ENCODE measurements around the gene CACNA2D4.

CACNA2D4 gene

DNA sequence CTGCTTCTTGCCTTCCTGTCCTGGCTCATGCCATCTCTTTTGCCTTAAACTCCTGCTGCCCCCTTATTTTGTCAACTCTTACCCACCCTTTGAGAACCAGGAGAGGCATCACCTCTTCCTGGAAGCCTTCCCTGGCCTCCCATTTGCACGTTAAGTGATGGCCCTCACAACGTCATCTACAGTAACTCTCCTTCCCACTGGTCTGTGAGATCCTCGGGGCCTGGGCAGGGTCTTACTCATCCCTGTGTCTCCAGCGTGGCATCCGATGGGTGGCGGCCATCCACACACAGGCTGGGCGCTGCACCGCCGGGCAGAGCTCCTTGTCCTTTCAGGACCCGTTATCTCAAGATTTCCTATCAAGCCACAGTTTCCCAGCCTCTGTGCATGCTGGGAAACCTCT, 16.8 kb upstream of the CACNA2D4 start:
- DNase-seq (ENCODE audit: extremely low spot score): no peak
- ChIA-PET POLR2A (no interaction called here), CTCF (interaction anchor here (1.2 to 1.5 kb wide), 3 partner anchors 140 to 282 kb away, joined by 4 to 6 read pairs (median 4); no protein-coding TSS in a partner anchor)
- TF ChIP-seq, protein P1, sequence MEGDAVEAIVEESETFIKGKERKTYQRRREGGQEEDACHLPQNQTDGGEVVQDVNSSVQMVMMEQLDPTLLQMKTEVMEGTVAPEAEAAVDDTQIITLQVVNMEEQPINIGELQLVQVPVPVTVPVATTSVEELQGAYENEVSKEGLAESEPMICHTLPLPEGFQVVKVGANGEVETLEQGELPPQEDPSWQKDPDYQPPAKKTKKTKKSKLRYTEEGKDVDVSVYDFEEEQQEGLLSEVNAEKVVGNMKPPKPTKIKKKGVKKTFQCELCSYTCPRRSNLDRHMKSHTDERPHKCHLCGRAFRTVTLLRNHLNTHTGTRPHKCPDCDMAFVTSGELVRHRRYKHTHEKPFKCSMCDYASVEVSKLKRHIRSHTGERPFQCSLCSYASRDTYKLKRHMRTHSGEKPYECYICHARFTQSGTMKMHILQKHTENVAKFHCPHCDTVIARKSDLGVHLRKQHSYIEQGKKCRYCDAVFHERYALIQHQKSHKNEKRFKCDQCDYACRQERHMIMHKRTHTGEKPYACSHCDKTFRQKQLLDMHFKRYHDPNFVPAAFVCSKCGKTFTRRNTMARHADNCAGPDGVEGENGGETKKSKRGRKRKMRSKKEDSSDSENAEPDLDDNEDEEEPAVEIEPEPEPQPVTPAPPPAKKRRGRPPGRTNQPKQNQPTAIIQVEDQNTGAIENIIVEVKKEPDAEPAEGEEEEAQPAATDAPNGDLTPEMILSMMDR (IDR thresholded peaks at IDR 0.05; ENCODE audit: control extremely low read depth, extremely low read depth, low read depth, missing control alignments): no peak

GRCh38 chr12:1934831-1935230, 16.4 kb upstream of the CACNA2D4 start:
- CTCF ChIA-PET: interaction anchor here (1.2 to 1.5 kb wide), 3 partner anchors 140 to 281 kb away, joined by 4 to 6 read pairs (median 4); no protein-coding TSS in a partner anchor
- TF ChIP-seq, protein P1 (IDR thresholded peaks at IDR 0.05; ENCODE audit: control extremely low read depth, extremely low read depth, low read depth, missing control alignments): no peak
- POLR2A ChIA-PET: no interaction called here
- no peak for DNase-seq (ENCODE audit: extremely low spot score)

GRCh38 chr12:1934068-1934467, 15.6 kb upstream of the CACNA2D4 start:
- ChIA-PET POLR2A (no interaction called here), CTCF (interaction anchor here (1.0 to 1.5 kb wide), 3 partner anchors 139 to 281 kb away, joined by 4 to 5 read pairs (median 4); no protein-coding TSS in a partner anchor)
- DNase-seq (ENCODE audit: extremely low spot score): no peak
- TF ChIP-seq, protein P1 (IDR thresholded peaks at IDR 0.05; ENCODE audit: control extremely low read depth, extremely low read depth, low read depth, missing control alignments): no peak

- DNase-seq (ENCODE audit: extremely low spot score): peak; percentile 71
- CTCF ChIA-PET: interaction anchor here (1.0 to 1.6 kb wide), 4 partner anchors 21 to 280 kb away, joined by 3 to 5 read pairs (median 4); no protein-coding TSS in a partner anchor
- TF ChIP-seq, protein P1 (IDR thresholded peaks at IDR 0.05; ENCODE audit: control extremely low read depth, extremely low read depth, low read depth, missing control alignments): no peak
- POLR2A ChIA-PET: no interaction called here
Observed at GRCh38 chr12:1933342-1934051, 15.0 kb upstream of the CACNA2D4 start.

DNA sequence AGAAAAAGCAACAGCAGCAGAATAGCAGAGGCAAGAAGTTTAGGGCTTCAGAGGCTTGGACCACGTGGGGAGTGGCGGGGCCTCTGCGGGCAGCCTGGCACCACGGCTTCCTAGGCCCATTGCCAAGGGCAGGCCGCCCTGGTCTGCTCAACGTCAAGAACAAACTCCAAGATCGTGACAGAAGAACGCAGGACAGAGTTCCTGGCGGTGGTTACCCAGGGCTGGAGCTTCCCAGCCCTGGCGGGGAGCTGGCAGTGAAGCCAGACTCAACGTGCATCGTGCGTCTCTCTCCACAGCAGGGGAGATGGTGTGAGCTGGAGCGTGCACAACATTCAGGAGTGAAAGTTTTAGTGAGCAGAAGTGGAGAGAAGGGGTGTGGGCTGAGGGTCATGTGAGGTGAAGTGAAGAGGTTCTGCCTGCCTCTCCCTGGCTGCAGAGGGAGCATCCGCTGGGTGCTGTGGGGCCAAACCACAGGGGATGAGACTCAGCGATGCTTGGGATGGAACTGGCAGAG, 13.9 kb upstream of the CACNA2D4 start:
- peak; percentile 49 for DNase-seq (ENCODE audit: extremely low spot score)
- TF ChIP-seq, protein P1 (IDR thresholded peaks at IDR 0.05; ENCODE audit: control extremely low read depth, extremely low read depth, low read depth, missing control alignments): no peak
- ChIA-PET CTCF (interaction anchor here (1.6 kb wide), 1 partner anchor 22 kb away, joined by 3 read pairs; no protein-coding TSS in a partner anchor), POLR2A (no interaction called here)

DNA sequence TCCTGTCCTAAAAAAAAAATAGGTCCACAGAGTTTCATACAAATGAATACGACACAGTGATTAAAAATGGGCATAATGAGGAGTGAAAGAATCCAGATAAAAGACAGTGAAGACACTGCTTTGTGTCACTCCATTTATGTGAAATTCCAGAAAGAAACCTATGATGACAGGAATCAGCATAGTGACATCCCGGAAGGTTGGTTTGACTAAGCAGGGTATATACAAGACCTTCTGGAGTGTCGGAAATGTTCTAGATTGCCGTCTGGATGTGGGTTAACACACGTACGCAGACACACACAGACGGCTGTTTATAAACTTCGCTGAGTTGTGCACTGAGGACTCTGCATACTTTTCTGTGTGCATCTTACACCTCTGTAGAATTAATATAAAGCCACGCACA, 13.2 kb upstream of the CACNA2D4 start:
- TF ChIP-seq, protein P1 (IDR thresholded peaks at IDR 0.05; ENCODE audit: control extremely low read depth, extremely low read depth, low read depth, missing control alignments): no peak
- DNase-seq (ENCODE audit: extremely low spot score): no peak
- ChIA-PET POLR2A (no interaction called here), CTCF (interaction anchor here (1.2 kb wide), 1 partner anchor 278 kb away, joined by 4 read pairs; no protein-coding TSS in a partner anchor)
